ENCODE results near the gene TIAM2. TPM values are rescaled to one million over a fixed set of nuclear protein-coding genes. Genes with fewer than 3 reads are reported as not detected.

TIAM2 gene
- total RNA-seq, 2 donors from 2014 or later, result 9.3 to 10.3 TPM

DNA sequence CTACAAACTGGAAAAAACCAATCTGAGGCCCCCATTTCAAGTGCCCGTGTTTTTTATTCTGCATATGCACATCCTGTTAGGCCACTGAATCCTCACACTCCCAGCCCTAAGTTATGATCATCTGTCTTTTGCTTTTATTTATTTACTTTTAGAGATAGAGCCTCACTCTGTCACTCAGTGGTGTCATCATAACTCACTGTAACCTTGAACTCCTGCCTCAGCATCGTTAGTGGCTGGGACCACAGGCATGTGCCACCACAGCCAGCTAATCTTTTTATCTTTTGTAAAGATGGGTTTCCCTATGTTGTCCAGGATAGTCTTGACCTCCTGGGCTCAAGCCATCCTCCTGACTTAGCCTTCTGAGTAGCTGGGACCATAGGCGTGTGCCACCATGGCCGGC is 239.1 kb downstream of the TIAM2 start:
- H3K4me1 ChIP-seq, result no peaks in the 10 kb centered on the region
- no peaks in the 10 kb centered on the region for H3K27me3 ChIP-seq
- H3K4me3 ChIP-seq, result no peak overlapping the region
- no peak for DNase-seq (ENCODE audit: low spot score)
- no peaks in the 10 kb centered on the region for H3K9me3 ChIP-seq
- TF ChIP-seq, protein P1, sequence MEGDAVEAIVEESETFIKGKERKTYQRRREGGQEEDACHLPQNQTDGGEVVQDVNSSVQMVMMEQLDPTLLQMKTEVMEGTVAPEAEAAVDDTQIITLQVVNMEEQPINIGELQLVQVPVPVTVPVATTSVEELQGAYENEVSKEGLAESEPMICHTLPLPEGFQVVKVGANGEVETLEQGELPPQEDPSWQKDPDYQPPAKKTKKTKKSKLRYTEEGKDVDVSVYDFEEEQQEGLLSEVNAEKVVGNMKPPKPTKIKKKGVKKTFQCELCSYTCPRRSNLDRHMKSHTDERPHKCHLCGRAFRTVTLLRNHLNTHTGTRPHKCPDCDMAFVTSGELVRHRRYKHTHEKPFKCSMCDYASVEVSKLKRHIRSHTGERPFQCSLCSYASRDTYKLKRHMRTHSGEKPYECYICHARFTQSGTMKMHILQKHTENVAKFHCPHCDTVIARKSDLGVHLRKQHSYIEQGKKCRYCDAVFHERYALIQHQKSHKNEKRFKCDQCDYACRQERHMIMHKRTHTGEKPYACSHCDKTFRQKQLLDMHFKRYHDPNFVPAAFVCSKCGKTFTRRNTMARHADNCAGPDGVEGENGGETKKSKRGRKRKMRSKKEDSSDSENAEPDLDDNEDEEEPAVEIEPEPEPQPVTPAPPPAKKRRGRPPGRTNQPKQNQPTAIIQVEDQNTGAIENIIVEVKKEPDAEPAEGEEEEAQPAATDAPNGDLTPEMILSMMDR (IDR thresholded peaks at IDR 0.05), result no peak
- H3K36me3 ChIP-seq, result no peaks in the 10 kb centered on the region
- H3K27ac ChIP-seq, result no peak overlapping the region

DNA sequence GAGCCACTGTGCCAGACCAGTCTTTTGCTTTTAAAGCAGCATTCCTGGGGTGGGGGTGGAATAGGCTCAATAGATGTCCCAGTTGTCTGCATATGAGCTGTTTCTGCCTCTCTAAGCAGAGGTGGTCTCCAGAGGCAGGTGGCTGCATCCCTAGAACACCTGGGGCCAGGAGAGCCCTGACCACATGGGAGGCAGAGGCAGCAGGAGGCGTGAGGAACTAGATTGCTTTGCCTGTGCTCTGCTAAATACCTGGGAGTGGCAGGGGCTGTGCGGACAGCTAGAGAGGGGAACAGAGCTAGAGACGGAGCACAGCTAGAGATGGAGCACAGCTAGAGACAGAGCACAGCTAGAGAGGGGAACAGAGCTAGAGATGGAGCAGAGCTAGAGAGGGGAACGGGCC is 239.6 kb downstream of the TIAM2 start:
- Histone ChIP-seq H3K9me3 (no peaks in the 10 kb centered on the region), H3K27me3 (no peaks in the 10 kb centered on the region), H3K36me3 (no peaks in the 10 kb centered on the region), H3K4me1 (no peaks in the 10 kb centered on the region), H3K27ac (no peak overlapping the region), H3K4me3 (no peak overlapping the region)
- DNase-seq (ENCODE audit: low spot score), result no peak
- TF ChIP-seq, protein P1 (IDR thresholded peaks at IDR 0.05), result no peak

DNA sequence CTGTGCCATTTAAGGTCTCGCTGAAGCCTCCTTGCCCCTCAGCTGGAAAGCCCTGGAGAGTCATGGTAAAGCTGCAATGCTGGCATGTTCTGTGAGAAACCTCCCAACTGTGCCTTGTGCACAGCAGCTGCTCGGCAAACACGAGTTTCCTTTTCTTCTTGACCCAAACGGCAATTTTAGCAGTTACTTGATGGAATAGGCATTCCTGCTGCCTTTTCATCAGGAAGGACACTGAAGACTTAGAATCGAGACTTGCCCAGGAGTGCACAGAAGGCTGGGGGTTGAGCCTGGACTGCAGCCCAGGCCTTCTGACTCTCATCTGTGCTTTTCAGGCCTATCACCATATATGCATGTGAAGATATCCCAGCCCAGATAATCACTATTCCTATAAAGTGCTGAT is 240.0 kb downstream of the TIAM2 start:
- TF ChIP-seq, protein P1 (IDR thresholded peaks at IDR 0.05), result no peak
- DNase-seq (ENCODE audit: low spot score), result no peak
- Histone ChIP-seq H3K36me3 (no peaks in the 10 kb centered on the region), H3K4me3 (no peak overlapping the region), H3K9me3 (no peaks in the 10 kb centered on the region), H3K27ac (no peak overlapping the region), H3K4me1 (no peaks in the 10 kb centered on the region), H3K27me3 (no peaks in the 10 kb centered on the region)

DNA sequence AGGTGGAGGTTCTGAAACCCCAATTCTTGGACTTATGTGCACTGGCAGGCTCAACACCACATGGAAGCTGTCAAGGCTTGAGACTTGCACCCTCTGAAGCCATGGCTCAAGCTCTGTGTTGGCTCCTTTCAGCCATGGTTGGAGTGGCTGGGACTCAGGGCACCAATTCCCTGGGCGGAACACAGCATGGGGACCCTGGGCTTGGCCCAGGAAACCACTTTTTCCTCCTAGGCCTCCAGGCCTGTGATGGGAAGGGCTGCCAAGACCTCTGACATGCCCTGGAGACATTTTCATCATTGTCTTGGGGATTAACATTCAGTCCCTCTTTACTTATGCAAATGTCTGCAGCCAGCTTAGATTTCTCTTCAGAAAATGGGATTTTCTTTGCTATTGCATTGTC is 242.5 kb downstream of the TIAM2 start:
- Histone ChIP-seq H3K36me3 (no peaks in the 10 kb centered on the region), H3K27ac (no peak overlapping the region), H3K4me3 (no peak overlapping the region), H3K4me1 (no peaks in the 10 kb centered on the region), H3K9me3 (no peaks in the 10 kb centered on the region), H3K27me3 (no peaks in the 10 kb centered on the region)
- TF ChIP-seq, protein P1 (IDR thresholded peaks at IDR 0.05), result no peak
- no peak for DNase-seq (ENCODE audit: low spot score)

DNA sequence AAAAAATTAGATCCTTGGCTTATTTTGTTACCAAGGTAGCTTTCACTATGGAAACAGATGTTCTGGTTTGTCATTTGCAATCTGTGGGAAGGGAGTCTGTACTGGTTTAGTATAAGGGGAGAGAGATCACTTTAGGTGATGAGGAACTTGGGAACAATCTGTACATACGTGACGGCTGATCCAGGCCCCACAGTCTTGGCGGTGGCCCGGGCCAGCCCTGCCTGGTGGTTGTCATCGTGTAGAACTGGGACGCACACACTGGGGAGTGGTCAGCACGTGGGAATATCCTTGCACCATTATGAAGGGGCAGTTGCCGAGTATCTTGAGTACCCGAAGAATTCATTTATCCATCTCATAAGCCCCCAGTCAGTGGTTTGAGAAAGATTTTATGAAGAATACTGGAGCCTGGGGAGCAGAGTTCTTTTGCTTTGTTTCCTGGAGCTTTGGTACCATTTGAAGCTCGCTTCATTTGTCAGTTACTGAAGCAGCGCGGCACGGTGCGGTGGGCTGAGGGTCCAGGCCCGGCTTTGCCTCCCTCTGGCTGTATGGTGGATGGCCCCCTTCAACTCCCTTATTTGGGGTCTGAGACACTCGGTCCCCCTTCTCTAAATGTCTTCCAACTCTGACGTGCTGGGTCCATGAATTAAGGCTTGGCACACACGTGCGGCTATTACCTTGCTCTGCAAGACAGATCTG is 245.9 kb downstream of the TIAM2 start:
- Histone ChIP-seq H3K36me3 (no peaks in the 10 kb centered on the region), H3K27ac (no peak overlapping the region), H3K9me3 (no peaks in the 10 kb centered on the region), H3K4me3 (no peak overlapping the region), H3K4me1 (no peaks in the 10 kb centered on the region), H3K27me3 (no peaks in the 10 kb centered on the region)
- no peak for DNase-seq (ENCODE audit: low spot score)
- TF ChIP-seq, protein P1 (IDR thresholded peaks at IDR 0.05), result no peak

DNA sequence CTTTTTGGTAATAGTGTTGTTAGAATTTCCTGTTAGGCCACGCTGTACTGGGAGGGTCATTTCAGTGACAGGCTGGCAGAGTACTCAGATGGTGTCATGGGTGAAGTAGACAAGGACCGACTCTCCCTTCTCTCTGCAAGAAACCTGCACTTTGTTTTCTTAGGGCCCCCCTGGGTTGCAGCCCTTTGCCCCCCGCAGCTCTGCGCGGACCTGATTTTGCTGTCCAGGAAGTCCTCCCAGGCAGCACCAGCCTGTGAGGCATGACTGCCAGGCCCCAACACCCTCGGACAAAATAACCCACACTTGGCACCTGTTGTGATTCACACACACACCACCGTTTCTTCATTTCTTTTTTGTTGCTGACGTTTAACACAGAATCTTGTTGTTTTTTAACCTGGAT is 246.9 kb downstream of the TIAM2 start:
- Histone ChIP-seq H3K36me3 (no peaks in the 10 kb centered on the region), H3K27ac (no peak overlapping the region), H3K4me1 (no peaks in the 10 kb centered on the region), H3K27me3 (no peaks in the 10 kb centered on the region), H3K9me3 (no peaks in the 10 kb centered on the region), H3K4me3 (no peak overlapping the region)
- DNase-seq (ENCODE audit: low spot score), result no peak
- TF ChIP-seq, protein P1 (IDR thresholded peaks at IDR 0.05), result no peak

Measured in right atrium auricular region (tissue), 2 donors.